Peyer's patch (tissue), 4 donors: Measurements from ENCODE around the gene SLC27A2. TPM values are rescaled to one million over a fixed set of nuclear protein-coding genes. Genes with fewer than 3 reads are reported as not detected.

Source experiments
- DNase-seq, 3 donors: peaks; one replicate each; pipeline ENCODE4 v3.0.0-alpha.2; 2017 to 2019
- H3K27ac ChIP-seq, 4 donors: fragments of 200-600 bp; sonication (generic); one replicate each; pipeline ENCODE4 v1.5.1; 2016 to 2019
- H3K27me3 ChIP-seq, 2 donors: fragments of 200-600 bp; sonication (generic); one replicate each; pipeline ENCODE4 v1.5.1; 2019
- H3K36me3 ChIP-seq, 3 donors: fragments of 200-600 bp; sonication (generic); one replicate each; pipeline ENCODE4 v1.5.1; 2016 to 2019
- H3K4me1 ChIP-seq, 4 donors: fragments of 200-600 bp; sonication (generic); one replicate each; pipeline ENCODE4 v1.5.1; 2016 to 2019
- H3K4me3 ChIP-seq, 4 donors: fragments of 200-600 bp; sonication (generic); 1 replicate in 3 of 4; 2 replicates in 1 of 4; pipeline ENCODE4 v1.5.1; 2016 to 2019; ENCODE audit warnings: mild to moderate bottlenecking in 1 of 4
- H3K9me3 ChIP-seq, 4 donors: fragments of 200-600 bp; sonication (generic); one replicate each; pipeline ENCODE4 v1.5.1; 2016 to 2019; ENCODE audit warnings: mild to moderate bottlenecking in 1 of 4
- POLR2A ChIP-seq, 2 donors: fragments of 450-650 bp; IDR thresholded peaks; one replicate each; pipeline ENCODE4 v1.5.1; 2017; ENCODE audit warnings: antibody characterized with exemption in 2 of 2, mild to moderate bottlenecking in 2 of 2, moderate library complexity in 2 of 2
- small RNA-seq, 2 donors: library from RNA; depleted of rRNA; stranded (forward); fragments of <200 nt; gene quantifications; one replicate each; pipeline ENCODE3, GENCODE V24; 2016
- total RNA-seq, 4 donors: library from RNA; depleted of rRNA; stranded (reverse); fragments of >200 nt; gene quantifications; one replicate each; pipeline ENCODE4 v1.1.0, GENCODE V29; 2016
- TF ChIP-seq, protein P1 (sequence below), 6 experiments: fragments of 450-650 bp in 4 of 6; fragments of 200-600 bp in 2 of 6; sonication (generic) in 1 of 6; IDR thresholded peaks; one replicate each; pipeline ENCODE4 v1.5.1; 2017 to 2019; ENCODE audit warnings: antibody characterized with exemption in 6 of 6, mild to moderate bottlenecking in 3 of 6, moderate library complexity in 1 of 6

SLC27A2 gene
- total RNA-seq, 4 donors from 2014 or later = 8.3 to 47.9 (median 32.3) TPM

DNA sequence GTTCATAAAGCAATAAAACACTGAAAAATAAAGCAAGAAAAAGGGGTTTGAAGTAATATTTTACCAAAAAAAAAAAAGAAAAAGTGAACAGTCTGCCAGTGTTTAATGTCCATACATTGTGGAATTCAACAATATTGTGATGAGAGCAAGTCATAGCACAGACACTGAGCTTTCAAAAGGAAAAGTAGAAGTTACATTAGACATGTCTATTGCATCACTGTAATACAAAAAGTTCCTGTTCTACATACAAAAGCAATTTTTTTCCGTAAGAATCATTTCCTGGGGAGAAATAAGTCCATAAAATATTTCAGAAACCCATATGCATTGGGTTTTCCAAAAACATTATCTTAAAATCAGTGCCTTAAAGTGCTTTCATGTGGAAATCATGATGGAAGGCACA lies 95.4 kb downstream of the SLC27A2 start:
- H3K9me3 ChIP-seq = no peaks in the 10 kb centered on the region
- H3K36me3 ChIP-seq = peaks cover 0 to 3% (median 0%) of the 10 kb centered on the region in 3 donors
- TF ChIP-seq, protein P1, sequence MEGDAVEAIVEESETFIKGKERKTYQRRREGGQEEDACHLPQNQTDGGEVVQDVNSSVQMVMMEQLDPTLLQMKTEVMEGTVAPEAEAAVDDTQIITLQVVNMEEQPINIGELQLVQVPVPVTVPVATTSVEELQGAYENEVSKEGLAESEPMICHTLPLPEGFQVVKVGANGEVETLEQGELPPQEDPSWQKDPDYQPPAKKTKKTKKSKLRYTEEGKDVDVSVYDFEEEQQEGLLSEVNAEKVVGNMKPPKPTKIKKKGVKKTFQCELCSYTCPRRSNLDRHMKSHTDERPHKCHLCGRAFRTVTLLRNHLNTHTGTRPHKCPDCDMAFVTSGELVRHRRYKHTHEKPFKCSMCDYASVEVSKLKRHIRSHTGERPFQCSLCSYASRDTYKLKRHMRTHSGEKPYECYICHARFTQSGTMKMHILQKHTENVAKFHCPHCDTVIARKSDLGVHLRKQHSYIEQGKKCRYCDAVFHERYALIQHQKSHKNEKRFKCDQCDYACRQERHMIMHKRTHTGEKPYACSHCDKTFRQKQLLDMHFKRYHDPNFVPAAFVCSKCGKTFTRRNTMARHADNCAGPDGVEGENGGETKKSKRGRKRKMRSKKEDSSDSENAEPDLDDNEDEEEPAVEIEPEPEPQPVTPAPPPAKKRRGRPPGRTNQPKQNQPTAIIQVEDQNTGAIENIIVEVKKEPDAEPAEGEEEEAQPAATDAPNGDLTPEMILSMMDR (IDR thresholded peaks at IDR 0.05) = no peak
- TF ChIP-seq POLR2A (IDR thresholded peaks at IDR 0.05) = no peak
- no peak overlapping the region for H3K4me3 ChIP-seq
- no peak overlapping the region for H3K27ac ChIP-seq
- no peaks in the 10 kb centered on the region for H3K27me3 ChIP-seq
- H3K4me1 ChIP-seq = no peaks in the 10 kb centered on the region
- no peak for DNase-seq

DNA sequence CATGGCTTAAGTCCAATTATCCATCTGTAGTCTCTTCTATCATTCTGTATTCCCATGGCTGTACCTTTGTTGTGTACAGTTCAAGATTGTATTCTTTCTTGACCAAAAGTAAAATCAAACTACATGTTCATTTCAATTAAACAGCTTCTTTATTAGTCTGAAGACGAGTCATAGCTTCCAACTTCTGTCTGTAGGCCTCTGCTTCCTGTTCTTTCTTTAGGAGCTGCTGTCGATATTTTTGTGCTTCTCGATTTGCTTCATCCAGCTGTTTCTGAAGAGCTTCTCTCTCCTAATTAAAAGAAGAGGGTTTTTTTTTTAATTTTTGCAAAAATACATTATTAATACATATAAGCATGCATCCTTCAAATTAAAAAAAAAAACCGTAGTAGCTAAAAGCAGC lies 96.5 kb downstream of the SLC27A2 start:
- DNase-seq = no peak
- Histone ChIP-seq H3K27ac (no peak overlapping the region), H3K4me3 (no peak overlapping the region), H3K9me3 (no peaks in the 10 kb centered on the region), H3K36me3 (peaks cover 0 to 3% (median 0%) of the 10 kb centered on the region in 3 donors), H3K27me3 (no peaks in the 10 kb centered on the region), H3K4me1 (no peaks in the 10 kb centered on the region)
- TF ChIP-seq POLR2A (IDR thresholded peaks at IDR 0.05) = no peak
- TF ChIP-seq, protein P1 (IDR thresholded peaks at IDR 0.05) = no peak

DNA sequence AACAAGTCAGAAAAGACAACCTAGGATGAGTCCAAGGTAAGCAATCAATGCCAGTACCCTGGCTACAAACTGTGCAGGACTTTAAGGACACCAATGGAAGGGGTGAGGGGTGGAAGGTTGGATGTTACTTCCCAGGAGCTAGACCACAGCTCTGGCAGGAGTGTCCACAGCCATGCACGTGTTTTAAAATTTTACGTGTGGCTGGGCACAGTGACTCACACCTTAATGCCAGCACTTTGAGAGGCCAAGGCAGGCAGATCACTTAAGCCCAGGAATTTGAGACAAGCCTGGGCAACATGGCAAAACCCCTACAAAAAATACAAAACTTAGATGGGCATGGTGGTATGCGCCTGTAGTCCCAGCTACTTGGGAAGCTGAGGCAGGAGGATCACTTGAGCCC lies 98.3 kb downstream of the SLC27A2 start:
- TF ChIP-seq, protein P1 (IDR thresholded peaks at IDR 0.05) = no peak
- no peak for TF ChIP-seq POLR2A (IDR thresholded peaks at IDR 0.05)
- no peaks in the 10 kb centered on the region for H3K4me1 ChIP-seq
- H3K36me3 ChIP-seq = peaks cover 0 to 3% (median 0%) of the 10 kb centered on the region in 3 donors

DNA sequence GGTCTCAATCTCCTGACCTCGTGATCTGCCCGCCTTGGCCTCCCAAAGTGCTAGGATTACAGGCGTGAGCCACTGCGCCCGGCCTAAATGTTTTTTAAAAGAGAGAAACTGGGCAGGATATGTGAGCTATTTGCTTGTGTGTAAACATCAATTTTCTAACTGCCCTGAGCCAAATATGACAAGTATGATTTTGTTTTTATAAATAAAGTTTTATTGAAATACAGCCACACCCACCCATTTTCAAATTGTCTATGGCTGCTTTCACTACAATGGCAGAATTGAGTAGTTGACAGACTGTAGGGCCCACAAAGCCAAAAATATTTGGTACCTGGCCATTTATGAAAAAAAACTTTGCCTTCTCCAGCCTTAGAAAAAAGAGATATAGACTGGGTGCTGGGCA lies 99.4 kb downstream of the SLC27A2 start:
- H3K27ac ChIP-seq = no peak overlapping the region
- H3K4me1 ChIP-seq = no peaks in the 10 kb centered on the region
- no peak overlapping the region for H3K4me3 ChIP-seq
- no peaks in the 10 kb centered on the region for H3K9me3 ChIP-seq
- H3K27me3 ChIP-seq = no peaks in the 10 kb centered on the region
- DNase-seq = no peak
- H3K36me3 ChIP-seq = peaks cover 0 to 3% (median 0%) of the 10 kb centered on the region in 3 donors
- no peak for TF ChIP-seq POLR2A (IDR thresholded peaks at IDR 0.05)
- TF ChIP-seq, protein P1 (IDR thresholded peaks at IDR 0.05) = no peak

More for the DNA sequence above, 98.3 kb downstream of the SLC27A2 start:
- H3K4me3 ChIP-seq = no peak overlapping the region
- no peak overlapping the region for H3K27ac ChIP-seq
- H3K27me3 ChIP-seq = no peaks in the 10 kb centered on the region
- DNase-seq = no peak
- H3K9me3 ChIP-seq = no peaks in the 10 kb centered on the region

Small RNA genes lying within 50 kb of the gene (small RNA-seq; reads per million reads assigned to genes)
- gene RF00019 = 0 reads per million in 2 donors

Other genes starting within 250 kb of the SLC27A2 start
- 10 to 100 TPM in 2 of 4 donors, 1 to 10 TPM in 2; 1.4 to 13.2 (median 8.7) TPM for gene ATP8B4, start 63.0 kb upstream of the SLC27A2 start, total RNA-seq
- 10 to 100 TPM in 1 of 4 donors, 1 to 10 TPM in 1, under 1 TPM in 1, not detected in 1; 0.80 to 21.5 (median 1.2) TPM for gene HDC, start 83.5 kb downstream of the SLC27A2 start, total RNA-seq
- 10 to 100 TPM; 13.8 to 16.3 (median 15.7) TPM for gene GABPB1, start 173.0 kb downstream of the SLC27A2 start, total RNA-seq
- 100 to 1,000 TPM in 1 of 4 donors, 10 to 100 TPM in 3; 49.9 to 130 (median 57.1) TPM for gene USP8, start 242.2 kb downstream of the SLC27A2 start, total RNA-seq